ENCODE data around the gene SLC9A1.

SLC9A1 gene

DNA sequence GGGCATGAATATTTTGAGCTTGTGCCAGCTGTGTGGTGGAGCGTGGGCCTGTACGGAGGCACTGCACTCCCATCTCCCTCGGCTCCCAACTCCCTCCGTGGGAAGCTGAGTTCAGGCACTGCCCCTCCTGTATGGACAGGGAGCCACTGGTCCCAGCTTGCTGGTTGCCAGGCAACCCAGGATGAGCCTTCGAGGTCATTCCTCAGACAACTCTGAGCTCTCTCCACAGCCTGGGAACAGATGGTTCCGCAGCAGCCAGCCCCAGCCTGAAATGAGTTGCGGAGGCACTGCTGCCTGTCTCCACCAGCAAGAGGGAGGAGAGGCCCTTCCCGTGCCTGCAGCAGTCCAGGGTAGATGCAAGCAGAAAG lies 83.9 kb downstream of the SLC9A1 start:
- H3K79me2 ChIP-seq: no peaks in the 10 kb centered on the region
- no peaks in the 10 kb centered on the region for H3K9me3 ChIP-seq (ENCODE audit: control insufficient read depth, low read length)

DNA sequence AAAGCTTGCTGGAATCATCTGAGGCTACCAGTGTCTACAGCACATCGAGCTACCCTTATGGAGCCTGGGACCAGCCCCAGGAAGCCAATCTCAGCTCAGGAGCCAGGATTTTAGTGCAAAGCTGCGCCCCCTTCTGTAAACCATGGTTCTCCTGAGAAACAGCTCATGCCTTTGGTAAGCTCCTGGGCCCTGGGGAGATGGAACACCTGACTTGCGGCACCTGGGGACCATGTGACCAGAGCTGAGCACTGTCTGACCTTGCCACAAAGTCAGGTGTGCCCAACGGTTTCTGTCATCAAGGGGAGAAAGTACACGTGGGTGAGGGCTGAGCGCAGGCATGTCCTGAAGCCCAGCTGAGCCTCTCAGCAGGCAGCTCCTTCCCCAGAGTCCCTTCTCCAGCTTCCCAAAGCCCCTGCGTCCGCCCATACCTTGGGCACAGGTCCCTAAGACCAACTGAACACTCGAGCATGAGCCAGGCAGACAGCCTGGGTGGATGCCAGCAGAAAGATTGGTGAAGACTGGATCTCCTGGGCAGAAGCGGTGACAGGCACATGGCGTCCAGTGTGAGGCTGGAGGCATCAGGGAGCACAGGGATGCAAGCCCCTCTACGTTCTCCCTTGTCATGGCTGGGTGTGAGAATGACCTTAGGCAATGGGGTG lies 84.4 kb downstream of the SLC9A1 start:
- Histone ChIP-seq H2AFZ (peak overlapping the region; percentile 63), H3K9me3 (ENCODE audit: control insufficient read depth, low read length) (no peaks in the 10 kb centered on the region), H3K9ac (no peak overlapping the region), H3K79me2 (no peaks in the 10 kb centered on the region), H3K4me1 (no peaks in the 10 kb centered on the region), H3K4me2 (ENCODE audit: low read length) (peak overlapping the region; percentile 48), H3K4me3 (ENCODE audit: low read depth, low read length) (no peak overlapping the region), H3K36me3 (ENCODE audit: control insufficient read depth, insufficient read depth, low read length) (no peaks in the 10 kb centered on the region), H3K27ac (no peak overlapping the region), H3K27me3 (ENCODE audit: control insufficient read depth, insufficient read depth, low read length) (no peaks in the 10 kb centered on the region)
- TF ChIP-seq CTCF (IDR thresholded peaks at IDR 0.05): no peak

More for the DNA sequence above, 83.9 kb downstream of the SLC9A1 start:
- peak overlapping the region; percentile 48 for H3K4me2 ChIP-seq (ENCODE audit: low read length)
- H3K27me3 ChIP-seq (ENCODE audit: control insufficient read depth, insufficient read depth, low read length): no peaks in the 10 kb centered on the region
- no peak for TF ChIP-seq CTCF (IDR thresholded peaks at IDR 0.05)
- H3K9ac ChIP-seq: no peak overlapping the region
- peak overlapping the region; percentile 63 for H2AFZ ChIP-seq
- no peak overlapping the region for H3K27ac ChIP-seq
- H3K36me3 ChIP-seq (ENCODE audit: control insufficient read depth, insufficient read depth, low read length): no peaks in the 10 kb centered on the region
- H3K4me1 ChIP-seq: no peaks in the 10 kb centered on the region
- H3K4me3 ChIP-seq (ENCODE audit: low read depth, low read length): no peak overlapping the region

DNA sequence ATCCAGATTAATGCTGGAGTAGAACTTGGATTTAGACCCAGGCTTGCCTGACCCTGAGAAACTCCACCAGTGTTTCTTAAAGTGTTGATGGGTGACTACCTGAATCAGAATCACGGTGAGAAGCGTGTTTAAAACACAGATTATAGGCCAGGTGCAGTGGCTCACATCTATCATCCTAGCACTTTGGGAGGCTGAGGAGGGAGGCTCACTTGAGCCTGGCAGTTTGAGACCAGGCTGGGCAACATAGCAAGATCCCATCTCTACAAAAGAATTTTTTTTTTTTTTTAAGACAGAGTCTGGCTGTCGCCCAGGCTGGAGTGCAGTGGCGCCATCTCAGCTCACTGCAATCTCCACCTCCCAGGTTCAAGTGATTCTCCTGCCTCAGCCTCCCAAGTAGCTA lies 86.0 kb downstream of the SLC9A1 start:
- no peaks in the 10 kb centered on the region for H3K27me3 ChIP-seq (ENCODE audit: control insufficient read depth, insufficient read depth, low read length)
- no peaks in the 10 kb centered on the region for H3K79me2 ChIP-seq
- H3K4me3 ChIP-seq (ENCODE audit: low read depth, low read length): no peak overlapping the region
- no peak overlapping the region for H3K27ac ChIP-seq
- TF ChIP-seq CTCF (IDR thresholded peaks at IDR 0.05): no peak
- H3K4me1 ChIP-seq: no peaks in the 10 kb centered on the region
- no peak overlapping the region for H2AFZ ChIP-seq
- no peaks in the 10 kb centered on the region for H3K36me3 ChIP-seq (ENCODE audit: control insufficient read depth, insufficient read depth, low read length)
- no peak overlapping the region for H3K4me2 ChIP-seq (ENCODE audit: low read length)
- no peaks in the 10 kb centered on the region for H3K9me3 ChIP-seq (ENCODE audit: control insufficient read depth, low read length)
- H3K9ac ChIP-seq: no peak overlapping the region

- H3K4me2 ChIP-seq (ENCODE audit: low read length): no peak overlapping the region
- no peaks in the 10 kb centered on the region for H3K79me2 ChIP-seq
- H3K4me1 ChIP-seq: no peaks in the 10 kb centered on the region
- H3K27me3 ChIP-seq (ENCODE audit: control insufficient read depth, insufficient read depth, low read length): no peaks in the 10 kb centered on the region
- no peak for TF ChIP-seq CTCF (IDR thresholded peaks at IDR 0.05)
- no peaks in the 10 kb centered on the region for H3K9me3 ChIP-seq (ENCODE audit: control insufficient read depth, low read length)
- H3K9ac ChIP-seq: no peak overlapping the region
- no peaks in the 10 kb centered on the region for H3K36me3 ChIP-seq (ENCODE audit: control insufficient read depth, insufficient read depth, low read length)
- no peak overlapping the region for H3K4me3 ChIP-seq (ENCODE audit: low read depth, low read length)
- H2AFZ ChIP-seq: no peak overlapping the region
- H3K27ac ChIP-seq: no peak overlapping the region
Measured at GRCh38 chr1:27065999-27066630, 88.8 kb downstream of the SLC9A1 start.

- H3K79me2 ChIP-seq: no peaks in the 10 kb centered on the region
- no peak overlapping the region for H3K27ac ChIP-seq
- no peaks in the 10 kb centered on the region for H3K4me1 ChIP-seq
- no peaks in the 10 kb centered on the region for H3K27me3 ChIP-seq (ENCODE audit: control insufficient read depth, insufficient read depth, low read length)
- H3K4me3 ChIP-seq (ENCODE audit: low read depth, low read length): no peak overlapping the region
- no peak overlapping the region for H3K4me2 ChIP-seq (ENCODE audit: low read length)
- H3K9me3 ChIP-seq (ENCODE audit: control insufficient read depth, low read length): no peaks in the 10 kb centered on the region
- H3K9ac ChIP-seq: no peak overlapping the region
- no peaks in the 10 kb centered on the region for H3K36me3 ChIP-seq (ENCODE audit: control insufficient read depth, insufficient read depth, low read length)
- no peak for TF ChIP-seq CTCF (IDR thresholded peaks at IDR 0.05)
- no peak overlapping the region for H2AFZ ChIP-seq
Measured at GRCh38 chr1:27060891-27061290, 94.0 kb downstream of the SLC9A1 start.

Measured in parathyroid adenoma (tissue), 2 donors.